HG02885 (cell line): ENCODE results near the gene KLHDC8B.

Experiments used
- ATAC-seq: cut with Tn5 transposase; IDR thresholded peaks from one replicate; pipeline ENCODE4 v1.9.1; 2021; ENCODE audit warnings: mild to moderate bottlenecking; ENCODE audit not compliant: unreplicated experiment, poor library complexity

The KLHDC8B gene

GRCh38 chr3:49171119-49171774, at the start of gene KLHDC8B:
Gene KLHDC8B (plus strand): TSS chr3:49171598. CDS start chr3:49172770, 1,172 bp downstream.
- peak; percentile 70 for ATAC-seq

DNA sequence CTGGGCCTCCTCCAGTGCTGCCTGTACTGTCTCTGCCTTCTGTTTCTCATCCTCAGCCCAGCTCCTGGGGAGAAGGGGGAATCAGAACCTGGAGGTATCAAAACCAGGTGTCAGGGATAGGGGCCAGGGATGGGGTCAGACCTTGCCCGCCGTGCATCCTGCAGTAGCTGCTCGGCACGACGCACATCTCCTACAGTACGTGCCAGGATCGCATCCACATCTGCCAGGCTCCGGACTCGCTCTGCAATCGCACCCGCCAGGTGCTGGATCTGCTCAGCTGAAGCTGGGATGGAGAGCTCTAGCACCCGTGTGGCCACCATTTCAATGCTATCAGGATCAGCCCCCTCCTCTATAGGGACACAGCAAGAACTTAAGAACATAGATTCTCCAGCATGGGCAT, 49.4 kb upstream of the KLHDC8B start:
- ATAC-seq, result no peak

- no peak for ATAC-seq
Measured at GRCh38 chr3:49122451-49122850, 48.9 kb upstream of the KLHDC8B start.

GRCh38 chr3:49122886-49123545, 48.4 kb upstream of the KLHDC8B start:
- ATAC-seq, result no peak

DNA sequence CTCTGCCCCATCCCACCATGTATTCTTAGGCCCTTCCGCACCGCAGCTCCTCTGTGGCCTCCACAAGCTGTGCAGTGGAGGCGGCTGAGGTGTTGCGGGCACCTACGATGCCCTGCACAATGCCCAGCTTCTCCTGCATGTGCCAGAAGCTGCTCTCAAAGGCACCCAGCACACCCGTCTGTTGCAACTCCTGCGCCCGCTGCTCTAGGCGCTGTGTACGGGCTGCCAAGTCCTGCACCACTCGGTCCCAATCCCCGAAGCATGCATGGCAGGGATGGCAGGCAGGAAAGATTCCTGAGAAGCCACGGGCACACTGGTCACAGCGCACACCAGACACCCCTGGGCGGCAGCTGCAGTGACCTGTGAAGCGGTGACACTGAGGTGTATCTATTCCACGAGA, 47.7 kb upstream of the KLHDC8B start:
- no peak for ATAC-seq

DNA sequence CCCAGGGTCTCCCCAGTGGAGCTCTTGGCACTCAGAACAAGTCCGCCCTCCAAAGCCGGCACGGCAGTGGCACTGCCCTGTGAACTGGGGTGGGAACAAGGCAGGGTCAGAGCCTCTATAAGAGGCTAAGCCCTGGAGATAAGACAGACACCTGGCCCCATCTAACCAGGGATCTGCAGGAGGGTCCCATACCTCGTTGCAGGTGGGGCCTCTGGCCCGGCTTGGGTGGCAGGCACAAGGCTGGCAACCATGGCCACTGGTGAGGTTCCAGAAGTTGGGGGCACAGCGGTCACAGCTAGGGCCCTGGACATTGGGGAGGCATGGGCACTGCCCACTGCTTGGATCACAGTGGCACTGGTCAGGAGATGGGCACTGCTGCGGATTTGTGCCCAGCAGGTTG, 47.2 kb upstream of the KLHDC8B start:
- ATAC-seq, result no peak

- ATAC-seq, result no peak
Measured at GRCh38 chr3:49124991-49125670, 46.3 kb upstream of the KLHDC8B start.

DNA sequence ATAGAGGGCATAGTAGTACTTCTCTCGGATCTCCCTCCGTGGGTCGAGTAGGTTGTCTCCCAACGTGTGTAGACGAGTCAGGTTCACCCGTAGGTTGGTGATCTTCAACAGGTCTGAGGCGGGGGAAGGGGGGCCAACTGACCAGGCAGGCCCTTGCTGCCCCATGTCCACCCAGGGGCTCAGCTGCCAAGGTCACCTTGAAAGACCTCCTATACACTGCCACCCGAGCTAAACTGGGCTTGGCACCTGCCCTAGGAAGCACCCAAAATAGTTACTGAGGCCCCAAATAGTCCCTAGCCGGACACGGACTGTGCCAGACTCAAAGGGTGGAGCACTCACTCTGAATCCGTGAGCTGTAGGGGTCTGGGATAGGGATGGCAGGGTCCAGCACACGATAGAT, 40.4 kb upstream of the KLHDC8B start:
- ATAC-seq, result no peak

DNA sequence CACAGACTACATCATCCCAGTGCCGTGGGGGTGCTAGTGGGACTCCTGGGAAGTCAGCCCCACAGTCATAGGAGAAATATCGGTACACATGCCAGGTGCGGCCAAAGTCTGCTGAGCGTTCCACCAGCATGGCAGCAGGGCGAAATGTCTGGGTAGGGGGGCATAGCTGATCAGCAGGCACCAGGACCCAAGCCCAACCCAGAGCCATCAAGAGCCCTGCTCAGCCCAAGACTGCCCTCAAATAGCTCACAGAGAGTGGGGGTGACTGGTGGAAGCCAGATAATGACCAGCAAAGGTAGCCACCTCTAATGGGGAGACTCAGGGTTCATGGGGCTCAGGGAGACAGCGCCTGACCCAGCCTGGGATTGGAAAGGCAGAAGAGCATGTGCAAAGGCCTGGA, 39.8 kb upstream of the KLHDC8B start:
- ATAC-seq, result no peak

- ATAC-seq, result no peak
Measured at GRCh38 chr3:49132073-49132436, 39.3 kb upstream of the KLHDC8B start.

DNA sequence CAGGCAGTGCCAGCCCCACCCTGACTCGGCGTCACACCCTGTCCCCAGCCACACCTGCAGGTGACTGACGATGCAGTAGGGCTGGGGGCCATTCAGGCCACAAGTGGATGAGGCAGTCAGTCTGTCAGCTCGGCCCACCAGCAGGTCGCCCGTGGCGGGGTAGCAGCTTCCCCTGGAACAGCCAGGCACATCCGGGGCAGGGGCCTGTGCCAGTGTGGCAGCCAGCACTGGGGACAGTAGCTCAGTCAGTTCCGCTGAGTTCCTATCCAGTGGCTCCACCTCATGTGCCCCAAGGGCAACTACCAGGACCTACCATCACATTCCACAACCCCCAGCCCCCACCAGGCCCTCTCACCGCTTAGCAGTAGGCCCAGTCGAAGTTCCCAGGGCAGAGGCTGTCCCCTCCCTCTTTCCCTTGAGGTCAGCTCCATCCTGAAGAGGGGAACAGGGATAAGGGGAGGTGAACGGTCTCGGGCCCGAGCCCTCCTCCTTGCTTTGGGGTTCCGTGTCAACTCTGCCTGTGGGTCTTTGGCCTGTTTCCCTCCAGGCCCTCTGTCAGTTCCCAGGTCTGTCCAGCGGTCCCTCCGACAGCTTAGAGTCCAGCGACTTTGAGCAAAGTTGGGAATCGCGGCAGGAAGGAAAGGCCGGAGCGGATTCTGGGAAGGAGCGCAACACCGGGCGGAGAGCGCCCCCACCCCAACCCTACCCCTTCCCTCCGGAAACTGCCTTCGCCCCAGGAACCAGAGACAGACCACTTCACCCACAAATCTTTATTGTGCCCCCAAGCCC, 38.8 kb upstream of the KLHDC8B start, which contains the start of gene LAMB2:
LAMB2 (minus strand) TSS at position 614 of the 789 bp plus-strand sequence; CDS start at position 431, 183 bp downstream.
- ATAC-seq, result no peak

DNA sequence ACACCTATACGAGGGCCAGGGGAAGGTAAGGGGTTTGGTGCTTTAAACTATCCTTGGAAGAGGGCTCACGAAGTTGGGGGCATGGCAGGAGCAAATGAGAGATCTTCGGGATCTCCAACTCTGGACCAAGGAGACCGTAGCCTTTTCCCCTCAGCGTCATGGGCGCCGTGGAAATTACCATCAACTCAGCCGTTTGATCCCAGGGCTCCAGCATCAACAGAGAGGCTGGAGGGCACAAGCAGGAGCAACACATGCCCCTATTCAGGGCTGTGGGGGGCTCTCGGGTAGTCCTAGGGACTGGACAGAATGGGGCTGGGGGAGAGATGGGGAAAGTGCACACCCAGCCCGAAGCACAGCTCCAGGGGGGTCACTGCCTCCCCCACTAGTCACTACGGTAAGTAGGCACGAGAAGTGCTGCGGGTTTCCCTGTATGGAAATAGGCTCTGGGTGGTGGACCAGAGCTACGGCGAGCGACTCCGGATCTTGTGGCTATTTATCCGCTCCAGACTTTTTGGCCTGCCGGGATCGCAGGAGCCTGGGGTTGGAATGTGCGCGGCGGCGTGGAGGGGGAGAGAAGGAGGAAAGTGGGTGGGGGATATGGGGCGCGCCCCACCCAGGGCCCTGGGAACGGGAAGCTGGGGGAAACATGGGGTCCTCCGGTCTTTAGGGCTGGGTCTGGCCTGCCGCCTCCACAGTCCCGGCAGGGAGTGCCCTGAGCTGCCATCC, 38.0 kb upstream of the KLHDC8B start:
- ATAC-seq, result no peak

DNA sequence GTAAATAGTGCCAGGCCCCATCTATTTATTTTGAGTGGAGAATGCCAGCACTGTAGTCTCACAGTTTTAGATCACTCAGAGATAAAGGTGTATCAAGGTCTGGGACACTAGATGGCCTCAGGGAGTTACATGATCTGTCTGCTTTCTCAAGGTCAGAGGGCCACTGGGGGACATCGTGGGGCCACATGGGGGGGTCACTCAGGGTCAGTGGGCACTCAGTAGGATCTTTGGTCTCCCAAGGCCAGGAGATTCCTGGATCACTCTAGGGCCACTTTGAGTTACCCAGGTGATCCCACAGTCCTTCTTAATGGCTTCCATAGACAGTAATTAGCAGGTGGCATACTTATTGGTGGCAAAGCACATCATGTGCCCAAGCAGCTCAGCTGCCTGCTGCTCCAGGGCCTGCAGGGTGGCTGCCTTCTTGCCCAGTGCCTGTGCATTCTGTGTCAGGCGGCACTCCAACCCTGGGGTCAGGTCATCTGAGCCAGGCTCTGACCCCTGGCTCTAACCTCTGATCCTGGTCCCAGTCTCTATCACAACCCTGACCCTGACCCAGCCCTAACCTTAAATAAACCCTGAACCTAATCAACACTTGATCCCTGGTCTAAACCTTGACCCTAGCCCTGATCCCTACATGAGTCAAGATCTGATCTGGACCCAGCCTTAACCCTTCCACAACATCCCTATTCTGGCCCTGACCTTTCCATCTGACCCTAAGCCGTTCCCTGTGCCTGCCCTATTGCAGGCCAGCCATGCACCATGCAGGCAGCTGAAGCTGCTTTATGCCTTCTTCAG, 36.7 kb upstream of the KLHDC8B start:
- no peak for ATAC-seq

DNA sequence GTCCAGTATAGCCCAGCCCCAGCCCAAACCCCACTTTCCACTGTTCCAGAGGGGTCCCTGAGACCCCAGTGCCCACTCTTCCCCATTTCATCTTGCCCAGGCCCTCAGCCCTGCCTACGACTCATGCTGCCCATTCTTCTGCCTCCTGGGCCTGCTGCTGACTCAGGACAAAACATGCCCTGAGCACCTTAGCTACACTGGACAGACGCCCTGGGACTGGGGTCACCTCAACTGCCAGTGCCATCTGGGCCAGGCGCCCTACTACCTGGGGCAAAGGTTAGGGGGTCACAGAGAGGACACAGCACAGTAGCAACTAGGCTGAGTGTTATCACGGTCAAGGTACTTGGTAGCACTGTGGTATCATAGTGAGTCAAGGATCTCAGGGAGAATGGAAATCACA, 35.9 kb upstream of the KLHDC8B start:
- no peak for ATAC-seq

DNA sequence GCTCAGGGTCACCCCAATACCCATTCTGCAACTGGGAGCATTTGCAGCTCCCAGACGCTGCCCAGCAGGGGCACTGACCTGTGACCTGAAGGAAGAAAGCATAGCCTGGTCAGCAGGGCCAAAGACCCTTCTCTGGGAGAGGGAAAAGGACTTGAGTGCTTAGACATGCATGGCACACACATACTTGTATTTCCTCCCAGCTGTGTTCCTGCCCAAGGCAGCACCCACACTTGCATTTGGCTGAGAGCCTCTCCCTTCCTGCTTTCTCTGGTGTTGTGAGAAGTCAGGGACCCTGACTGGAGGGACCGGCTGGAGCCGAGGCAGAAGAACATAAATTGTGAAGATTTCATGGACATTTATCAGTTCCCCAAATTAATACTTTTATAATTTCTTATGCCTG, 31.3 kb upstream of the KLHDC8B start:
- ATAC-seq, result no peak

- ATAC-seq, result no peak
Measured at GRCh38 chr3:49148159-49148558, 23.2 kb upstream of the KLHDC8B start.

- ATAC-seq, result no peak
Measured at GRCh38 chr3:49151610-49152009, 19.8 kb upstream of the KLHDC8B start.

DNA sequence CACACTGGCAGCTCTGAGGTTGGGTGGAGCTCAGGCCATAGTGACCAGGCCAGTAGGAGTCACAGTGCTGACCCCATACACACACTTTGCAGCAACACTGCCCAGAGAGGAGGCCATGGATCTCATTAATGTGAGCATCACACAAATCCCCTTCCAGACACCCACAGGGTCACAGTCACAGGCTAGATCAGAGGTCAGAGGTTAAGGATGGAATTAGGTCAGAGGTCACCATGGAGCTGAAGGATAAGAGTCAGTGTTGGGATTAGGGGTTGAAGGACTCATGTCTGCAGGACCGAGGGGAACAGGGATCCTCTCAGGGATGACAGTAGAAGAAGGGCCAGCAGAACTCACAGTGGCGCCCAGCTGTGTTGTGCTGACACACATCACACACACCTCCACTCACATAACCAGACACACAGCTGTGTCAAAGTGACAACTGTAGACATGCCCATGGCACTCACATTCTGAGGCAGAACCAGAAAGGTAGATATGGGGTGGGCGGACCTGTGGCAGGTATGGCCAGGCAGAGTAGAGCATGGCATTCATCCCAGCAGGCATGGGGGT, 18.0 kb upstream of the KLHDC8B start:
- ATAC-seq, result no peak

GRCh38 chr3:49157289-49157688, 14.1 kb upstream of the KLHDC8B start:
- no peak for ATAC-seq
